A549 (cell line): ENCODE data around the gene STEAP1B. TPM values are rescaled to one million over a fixed set of nuclear protein-coding genes. Genes with fewer than 3 reads are reported as not detected.

Experiments
- ATAC-seq, 2 experiments: fragments of 200-7000 bp in 1 of 2; fragments of >200 bp in 1 of 2; cut with Nextera tagmentation in 1 of 2; cut with Tn5 transposase in 1 of 2; 3 replicates each; pipeline versions ENCODE4 v1.8.0 to v1.9.1; 2018 to 2020; ENCODE audit warnings: mild to moderate bottlenecking in 1 of 2, moderate library complexity in 1 of 2
- CTCF ChIA-PET: fragments of 300-600 bp; sonication (Branson Sonifier 250); formaldehyde crosslinking; extraction: SDS; loops from one replicate; lab custom pipeline; 2021; ENCODE audit warnings: antibody characterized with exemption, inconsistent platforms; lab: Yijun Ruan, JAX
- POLR2A ChIA-PET: fragments of 350-600 bp; formaldehyde crosslinking; extraction: SDS; loops from one replicate; lab custom pipeline; 2021; ENCODE audit warnings: antibody characterized with exemption, inconsistent platforms; lab: Yijun Ruan, JAX
- DNase-seq, 2 experiments: peaks; one replicate each; pipeline versions ENCODE4 v3.0.0 to v3.0.0-alpha.2; 2011 to 2016; ENCODE audit warnings: low read depth in 1 of 2, low spot score in 1 of 2
- FAIRE-seq: peaks from 2 replicates; lab custom pipeline; 2011; peaks lifted over from hg19 to GRCh38; lab: Jason Lieb, UNC
- H3K27ac ChIP-seq, 2 experiments: fragments of >200 bp; sonication (Bioruptor Twin); formaldehyde crosslinking; 3 replicates each; pipeline ENCODE4 v1.5.1; 2016 to 2017
- H3K4me1 ChIP-seq: fragments of >200 bp; sonication (Bioruptor Twin); formaldehyde crosslinking; 3 replicates; pipeline ENCODE4 v1.6.1; 2016
- H3K4me2 ChIP-seq: fragments of >200 bp; sonication (Bioruptor Twin); formaldehyde crosslinking; 3 replicates; pipeline ENCODE4 v1.6.1; 2016
- H3K4me3 ChIP-seq: fragments of >200 bp; sonication (Bioruptor Twin); formaldehyde crosslinking; 3 replicates; pipeline ENCODE4 v1.5.1; 2016
- H3K9me3 ChIP-seq: fragments of >200 bp; sonication (Bioruptor Twin); formaldehyde crosslinking; 3 replicates; pipeline ENCODE4 v1.6.1; 2016
- ATOH8 ChIP-seq: fragments of 250-450 bp; sonication (Bioruptor Pico); IDR thresholded peaks from 2 replicates; pipeline ENCODE4 v1.5.0; 2020; ENCODE audit warnings: low read depth, mild to moderate bottlenecking, moderate library complexity
- CBX2 ChIP-seq: fragments of 200-600 bp; sonication (generic); IDR thresholded peaks from 2 replicates; pipeline ENCODE4 v1.6.1; 2016; ENCODE audit warnings: low read depth, mild to moderate bottlenecking, borderline replicate concordance
- CBX8 ChIP-seq: fragments of 200-600 bp; sonication (generic); IDR thresholded peaks from 2 replicates; pipeline ENCODE4 v1.6.1; 2016
- CEBPB ChIP-seq, 2 experiments: fragments of >200 bp in 1 of 2; sonication (Bioruptor Twin) in 1 of 2; formaldehyde crosslinking in 1 of 2; IDR thresholded peaks; 2 replicates each; pipeline ENCODE4 v1.6.1; 2012 to 2016
- CTCF ChIP-seq: fragments of >200 bp; sonication (Bioruptor Twin); formaldehyde crosslinking; IDR thresholded peaks from 3 replicates; pipeline ENCODE4 v1.5.1; 2016
- EP300 ChIP-seq, 2 experiments: fragments of >200 bp; sonication (Bioruptor Twin); formaldehyde crosslinking; IDR thresholded peaks; 2 replicates in 1 of 2; 3 replicates in 1 of 2; pipeline ENCODE4 v1.6.1; 2016 to 2017
- FOXS1 ChIP-seq: fragments of 250-450 bp; sonication (Bioruptor Pico); IDR thresholded peaks from 2 replicates; pipeline ENCODE4 v1.5.0; 2020; ENCODE audit warnings: mild to moderate bottlenecking, moderate library complexity
- HEYL ChIP-seq: fragments of 250-450 bp; sonication (Bioruptor Pico); IDR thresholded peaks from 2 replicates; pipeline ENCODE4 v1.8.0; 2021; ENCODE audit warnings: mild to moderate bottlenecking, moderate library complexity
- HMGXB4 ChIP-seq: fragments of 250-450 bp; sonication (Bioruptor Pico); IDR thresholded peaks from 2 replicates; pipeline ENCODE4 v1.5.0; 2021; ENCODE audit warnings: mild to moderate bottlenecking, moderate library complexity, borderline replicate concordance
- HOXA7 ChIP-seq: fragments of 250-450 bp; sonication (Bioruptor Pico); IDR thresholded peaks from 2 replicates; pipeline ENCODE4 v1.5.0; 2020; ENCODE audit warnings: mild to moderate bottlenecking, moderate library complexity
- HOXB13 ChIP-seq: fragments of 250-450 bp; sonication (Bioruptor Pico); IDR thresholded peaks from 2 replicates; pipeline ENCODE4 v1.5.0; 2020; ENCODE audit warnings: low read depth, mild to moderate bottlenecking, moderate library complexity
- JUN ChIP-seq, 2 experiments: fragments of >200 bp; sonication (Bioruptor Twin); formaldehyde crosslinking; IDR thresholded peaks; 2 replicates in 1 of 2; 3 replicates in 1 of 2; pipeline ENCODE4 v1.6.1; 2016 to 2017
- JUNB ChIP-seq: fragments of >200 bp; sonication (Bioruptor Twin); formaldehyde crosslinking; IDR thresholded peaks from 2 replicates; pipeline ENCODE4 v1.6.1; 2016
- MAFK ChIP-seq: fragments of 450-650 bp; IDR thresholded peaks from 2 replicates; pipeline ENCODE4 v1.6.1; 2014; ENCODE audit not compliant: partially characterized antibody
- MAZ ChIP-seq: fragments of 150-350 bp; IDR thresholded peaks from 2 replicates; pipeline ENCODE4 v1.6.1; 2014; ENCODE audit warnings: antibody characterized with exemption, low read depth, low read length, borderline replicate concordance
- NFE2L2 ChIP-seq: fragments of 150-350 bp; conservative IDR thresholded peaks from 2 replicates; pipeline ENCODE4 v1.6.1; 2014; ENCODE audit warnings: low read length
- NPAS2 ChIP-seq: fragments of 250-450 bp; sonication (Bioruptor Pico); IDR thresholded peaks from 2 replicates; pipeline ENCODE4 v1.8.0; 2022; ENCODE audit warnings: mild to moderate bottlenecking, moderate library complexity, borderline replicate concordance
- PHF8 ChIP-seq: fragments of 200-600 bp; sonication (generic); IDR thresholded peaks from 2 replicates; pipeline ENCODE4 v1.6.1; 2016; ENCODE audit warnings: low read depth, mild to moderate bottlenecking, antibody characterized with exemption, moderate library complexity, borderline replicate concordance
- POLR2A ChIP-seq: IDR thresholded peaks from 2 replicates; pipeline ENCODE4 v1.6.1; 2012; ENCODE audit warnings: mild to moderate bottlenecking, low read length
- POLR2AphosphoS2 ChIP-seq: conservative IDR thresholded peaks from 2 replicates; pipeline ENCODE4 v1.6.1; 2012; ENCODE audit warnings: low read length, improper control_type of control experiment, inconsistent platforms
- RARB ChIP-seq: fragments of 250-450 bp; sonication (Bioruptor Pico); IDR thresholded peaks from 2 replicates; pipeline ENCODE4 v1.8.0; 2021; ENCODE audit warnings: mild to moderate bottlenecking, moderate library complexity
- RCOR1 ChIP-seq: fragments of 150-350 bp; IDR thresholded peaks from 2 replicates; pipeline ENCODE4 v1.6.1; 2014; ENCODE audit warnings: antibody characterized with exemption, low read length, low read depth
- REST ChIP-seq: fragments of 200-600 bp; sonication (generic); IDR thresholded peaks from 2 replicates; pipeline ENCODE4 v1.6.1; 2016; ENCODE audit warnings: antibody characterized with exemption, mild to moderate bottlenecking, moderate library complexity
- RFX5 ChIP-seq: fragments of 450-650 bp; IDR thresholded peaks from 2 replicates; pipeline ENCODE4 v1.7.1; 2014; ENCODE audit warnings: antibody characterized with exemption, mild to moderate bottlenecking, moderate library complexity
- SMC3 ChIP-seq: fragments of >200 bp; sonication (Bioruptor Twin); formaldehyde crosslinking; IDR thresholded peaks from 3 replicates; pipeline ENCODE4 v1.6.1; 2018; ENCODE audit warnings: inconsistent platforms
- ZSCAN20 ChIP-seq: fragments of 250-450 bp; sonication (Bioruptor Pico); IDR thresholded peaks from 2 replicates; pipeline ENCODE4 v1.8.0; 2022; ENCODE audit warnings: mild to moderate bottlenecking, moderate library complexity
- WGBS: methylation state at CpG from one replicate; pipeline ENCODE4 v1.1.6; 2017; ENCODE audit errors: missing lambda C conversion rate; 5-methylcytosine and 5-hydroxymethylcytosine counted together
- polyA plus RNA-seq, 4 experiments: library from polyadenylated mRNA; depleted of rRNA in 3 of 4; stranded (reverse); fragments of >200 nt; fragmentation: RNase III in 1 of 4; extraction: RNeasy Plus Mini Kit Qiagen cat#74134 plus additional on column Dnase treatment in 1 of 4; gene quantifications; 2 replicates in 3 of 4; 3 replicates in 1 of 4; pipeline ENCODE4 v1.2.3, GENCODE V29; 2011 to 2017

The STEAP1B gene
- polyA plus RNA-seq, 2 of the 4 experiments (the other 2 are of a cell fraction), result 0.08 to 0.22 TPM

- TF ChIP-seq ATOH8 (CRISPR knock-in tag), result no peak
- TF ChIP-seq POLR2A, result no peak
- no peak for TF ChIP-seq CTCF
- no peak for TF ChIP-seq RCOR1
- TF ChIP-seq NFE2L2, result no peak
- no peak for TF ChIP-seq REST
- no peak for TF ChIP-seq PHF8
- no peak for TF ChIP-seq HOXB13 (CRISPR knock-in tag)
Measured at GRCh38 chr7:22411977-22412693, 87.9 kb downstream of the STEAP1B start (continued).

GRCh38 chr7:22406715-22407114 is 93.3 kb downstream of the STEAP1B start:
- POLR2A ChIA-PET, result no interaction called here
- Histone ChIP-seq H3K4me2 (no peak overlapping the region), H3K27ac (no peak overlapping the region), H3K4me1 (no peaks in the 10 kb centered on the region), H3K9me3 (no peaks in the 10 kb centered on the region), H3K4me3 (no peak overlapping the region)
- 60% methylated on average over 4 of the region's 4 CpGs for WGBS
- CTCF ChIA-PET, result interaction anchor here (1.2 to 1.6 kb wide), 2 partner anchors 11 to 304 kb away, joined by 3 read pairs; no protein-coding TSS in a partner anchor
- TF ChIP-seq NFE2L2, result no peak
- no peak for TF ChIP-seq NPAS2 (CRISPR knock-in tag)
- TF ChIP-seq CEBPB (IDR thresholded peaks at IDR 0.05), result no peak
- TF ChIP-seq RFX5, result no peak
- TF ChIP-seq SMC3, result no peak
- no peak for TF ChIP-seq JUNB
- no peak for TF ChIP-seq HOXA7 (CRISPR knock-in tag)
- TF ChIP-seq FOXS1, result no peak
- TF ChIP-seq MAZ, result no peak
- TF ChIP-seq CBX8, result no peak
- no peak for TF ChIP-seq EP300 (IDR thresholded peaks at IDR 0.05)
- no peak for TF ChIP-seq CBX2
- no peak for TF ChIP-seq REST
- no peak for TF ChIP-seq ZSCAN20 (CRISPR knock-in tag)
- TF ChIP-seq POLR2AphosphoS2, result no peak
- TF ChIP-seq HEYL (CRISPR knock-in tag), result no peak
- no peak for TF ChIP-seq MAFK
- no peak for TF ChIP-seq JUN (IDR thresholded peaks at IDR 0.05)
- no peak for TF ChIP-seq RARB
- no peak for TF ChIP-seq HMGXB4 (CRISPR knock-in tag)
- DNase-seq (no peak), ATAC-seq (no peak), FAIRE-seq (no peak)
